GM12873 (cell line): ENCODE data around the gene PSMG3.

ENCODE experiments used
- TF ChIP-seq, protein P1 (sequence below): IDR thresholded peaks from 2 replicates; pipeline ENCODE4 v1.5.1; 2012; ENCODE audit warnings: low read depth, mild to moderate bottlenecking, moderate library complexity, low read length, control low read depth; ENCODE audit not compliant: insufficient read depth; ENCODE audit errors: missing control alignments

Gene PSMG3

DNA sequence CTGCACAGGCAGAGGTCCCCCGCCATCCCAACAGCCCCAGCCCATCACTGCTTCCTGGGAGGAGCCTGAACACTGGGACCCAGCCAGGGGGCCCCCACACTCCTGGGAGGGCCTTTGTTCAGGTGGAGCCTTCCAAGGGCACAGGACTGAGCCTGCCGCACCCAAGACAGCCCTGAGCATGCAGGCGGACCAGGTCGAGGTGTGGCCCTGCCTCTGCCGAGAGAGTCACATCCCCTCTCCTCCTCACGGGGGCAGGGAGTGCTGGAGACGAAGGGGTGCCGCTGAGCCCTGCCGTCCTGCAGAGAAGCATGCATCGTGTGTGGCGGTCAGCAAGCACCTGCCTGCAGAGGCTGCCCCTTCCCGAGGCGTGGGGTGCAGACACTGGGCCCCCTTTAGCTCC lies 46.6 kb downstream of the PSMG3 start:
- TF ChIP-seq, protein P1, sequence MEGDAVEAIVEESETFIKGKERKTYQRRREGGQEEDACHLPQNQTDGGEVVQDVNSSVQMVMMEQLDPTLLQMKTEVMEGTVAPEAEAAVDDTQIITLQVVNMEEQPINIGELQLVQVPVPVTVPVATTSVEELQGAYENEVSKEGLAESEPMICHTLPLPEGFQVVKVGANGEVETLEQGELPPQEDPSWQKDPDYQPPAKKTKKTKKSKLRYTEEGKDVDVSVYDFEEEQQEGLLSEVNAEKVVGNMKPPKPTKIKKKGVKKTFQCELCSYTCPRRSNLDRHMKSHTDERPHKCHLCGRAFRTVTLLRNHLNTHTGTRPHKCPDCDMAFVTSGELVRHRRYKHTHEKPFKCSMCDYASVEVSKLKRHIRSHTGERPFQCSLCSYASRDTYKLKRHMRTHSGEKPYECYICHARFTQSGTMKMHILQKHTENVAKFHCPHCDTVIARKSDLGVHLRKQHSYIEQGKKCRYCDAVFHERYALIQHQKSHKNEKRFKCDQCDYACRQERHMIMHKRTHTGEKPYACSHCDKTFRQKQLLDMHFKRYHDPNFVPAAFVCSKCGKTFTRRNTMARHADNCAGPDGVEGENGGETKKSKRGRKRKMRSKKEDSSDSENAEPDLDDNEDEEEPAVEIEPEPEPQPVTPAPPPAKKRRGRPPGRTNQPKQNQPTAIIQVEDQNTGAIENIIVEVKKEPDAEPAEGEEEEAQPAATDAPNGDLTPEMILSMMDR = no peak

DNA sequence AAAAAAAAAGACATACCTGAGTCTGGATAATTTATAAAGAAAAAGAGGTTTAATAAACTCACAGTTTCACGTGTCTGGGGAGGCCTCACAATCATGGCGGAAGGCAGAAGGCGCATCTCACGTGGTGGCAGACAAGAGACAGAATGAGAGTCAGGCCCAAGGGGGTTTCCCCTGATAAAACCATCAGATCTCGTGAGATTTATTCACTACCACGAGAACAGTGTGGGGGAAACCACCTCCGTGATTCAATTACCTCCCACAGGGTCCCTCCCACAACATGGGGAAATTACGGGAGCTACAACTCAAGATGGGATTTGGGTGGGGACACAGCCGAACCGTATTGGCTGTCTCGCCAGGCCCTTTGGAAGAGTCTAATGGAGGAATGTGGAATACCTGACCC lies 48.4 kb downstream of the PSMG3 start:
- TF ChIP-seq, protein P1 = no peak

DNA sequence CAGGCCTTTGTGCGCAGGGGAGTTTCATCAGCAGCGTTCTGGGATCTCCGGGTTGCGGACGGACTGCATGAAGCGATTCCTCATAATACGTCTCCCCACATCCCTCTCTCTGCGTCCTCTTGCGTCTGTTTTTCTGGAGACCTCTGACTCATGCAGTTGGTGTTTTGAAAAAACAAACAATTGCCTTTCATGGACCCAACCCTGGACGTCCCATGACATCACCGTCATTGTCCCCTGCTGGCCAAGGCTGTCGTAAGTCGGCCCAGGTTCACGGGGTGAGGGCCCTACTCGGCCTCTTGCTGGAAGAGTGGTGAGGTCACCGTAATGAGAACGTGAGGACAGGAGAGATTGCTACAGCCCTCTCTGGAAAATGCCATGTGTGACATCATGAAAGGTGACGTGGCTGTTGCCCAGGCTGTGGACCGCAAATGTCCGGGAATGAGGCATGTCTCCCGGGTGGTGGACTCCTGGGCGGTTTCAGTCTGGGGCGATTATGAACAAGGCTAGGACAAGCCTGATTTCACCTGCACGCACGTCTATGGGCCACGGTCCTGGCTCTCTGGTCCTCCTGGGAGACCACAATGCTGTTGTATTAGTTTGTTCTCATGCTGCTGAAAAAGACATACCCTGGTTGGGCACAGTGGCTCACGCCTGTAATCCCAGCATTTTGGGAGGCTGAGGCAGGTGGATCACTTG lies 49.1 kb downstream of the PSMG3 start:
- TF ChIP-seq, protein P1 = no peak
